HL-60 (cell line): ENCODE data around the gene ERBIN.

Experiments
- GABPA ChIP-seq: IDR thresholded peaks from 2 replicates; pipeline ENCODE4 v1.6.1; 2012; ENCODE audit warnings: low read depth
- POLR2AphosphoS5 ChIP-seq: IDR thresholded peaks from 2 replicates; pipeline ENCODE4 v1.6.1; 2012; ENCODE audit warnings: low read depth
- SPI1 ChIP-seq: IDR thresholded peaks from 2 replicates; pipeline ENCODE4 v1.6.1; 2012; ENCODE audit warnings: low read depth, mild to moderate bottlenecking, borderline replicate concordance
- TF ChIP-seq, protein P1 (sequence below): IDR thresholded peaks from one replicate; pipeline ENCODE4 v1.5.1; 2011; ENCODE audit warnings: low read length, control low read depth, inconsistent platforms; ENCODE audit not compliant: insufficient read depth
- TF ChIP-seq, protein P2 (sequence below): IDR thresholded peaks from 2 replicates; pipeline ENCODE4 v1.6.1; 2012; ENCODE audit warnings: low read depth; ENCODE audit not compliant: insufficient replicate concordance

DNA sequence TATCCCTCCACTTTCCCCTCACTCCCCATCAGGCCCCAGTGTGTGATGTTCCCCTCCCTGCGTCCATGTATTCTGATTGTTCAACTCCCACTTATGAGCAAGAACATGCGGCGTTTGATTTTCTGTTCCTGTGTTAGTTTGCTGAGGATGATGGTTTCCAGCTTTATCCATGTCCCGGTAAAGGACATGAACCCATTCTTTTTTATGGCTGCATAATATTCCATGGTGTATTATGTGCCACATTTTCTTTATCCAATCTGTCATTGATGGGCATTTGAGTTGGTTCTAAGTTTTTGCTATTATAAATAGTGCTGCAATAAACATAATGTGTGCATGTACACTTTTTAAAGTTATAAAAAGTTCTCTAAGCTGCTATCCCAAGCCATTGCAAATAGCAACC is 75.6 kb downstream of the ERBIN start:
- TF ChIP-seq, protein P1, sequence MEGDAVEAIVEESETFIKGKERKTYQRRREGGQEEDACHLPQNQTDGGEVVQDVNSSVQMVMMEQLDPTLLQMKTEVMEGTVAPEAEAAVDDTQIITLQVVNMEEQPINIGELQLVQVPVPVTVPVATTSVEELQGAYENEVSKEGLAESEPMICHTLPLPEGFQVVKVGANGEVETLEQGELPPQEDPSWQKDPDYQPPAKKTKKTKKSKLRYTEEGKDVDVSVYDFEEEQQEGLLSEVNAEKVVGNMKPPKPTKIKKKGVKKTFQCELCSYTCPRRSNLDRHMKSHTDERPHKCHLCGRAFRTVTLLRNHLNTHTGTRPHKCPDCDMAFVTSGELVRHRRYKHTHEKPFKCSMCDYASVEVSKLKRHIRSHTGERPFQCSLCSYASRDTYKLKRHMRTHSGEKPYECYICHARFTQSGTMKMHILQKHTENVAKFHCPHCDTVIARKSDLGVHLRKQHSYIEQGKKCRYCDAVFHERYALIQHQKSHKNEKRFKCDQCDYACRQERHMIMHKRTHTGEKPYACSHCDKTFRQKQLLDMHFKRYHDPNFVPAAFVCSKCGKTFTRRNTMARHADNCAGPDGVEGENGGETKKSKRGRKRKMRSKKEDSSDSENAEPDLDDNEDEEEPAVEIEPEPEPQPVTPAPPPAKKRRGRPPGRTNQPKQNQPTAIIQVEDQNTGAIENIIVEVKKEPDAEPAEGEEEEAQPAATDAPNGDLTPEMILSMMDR = no peak
- TF ChIP-seq, protein P2, sequence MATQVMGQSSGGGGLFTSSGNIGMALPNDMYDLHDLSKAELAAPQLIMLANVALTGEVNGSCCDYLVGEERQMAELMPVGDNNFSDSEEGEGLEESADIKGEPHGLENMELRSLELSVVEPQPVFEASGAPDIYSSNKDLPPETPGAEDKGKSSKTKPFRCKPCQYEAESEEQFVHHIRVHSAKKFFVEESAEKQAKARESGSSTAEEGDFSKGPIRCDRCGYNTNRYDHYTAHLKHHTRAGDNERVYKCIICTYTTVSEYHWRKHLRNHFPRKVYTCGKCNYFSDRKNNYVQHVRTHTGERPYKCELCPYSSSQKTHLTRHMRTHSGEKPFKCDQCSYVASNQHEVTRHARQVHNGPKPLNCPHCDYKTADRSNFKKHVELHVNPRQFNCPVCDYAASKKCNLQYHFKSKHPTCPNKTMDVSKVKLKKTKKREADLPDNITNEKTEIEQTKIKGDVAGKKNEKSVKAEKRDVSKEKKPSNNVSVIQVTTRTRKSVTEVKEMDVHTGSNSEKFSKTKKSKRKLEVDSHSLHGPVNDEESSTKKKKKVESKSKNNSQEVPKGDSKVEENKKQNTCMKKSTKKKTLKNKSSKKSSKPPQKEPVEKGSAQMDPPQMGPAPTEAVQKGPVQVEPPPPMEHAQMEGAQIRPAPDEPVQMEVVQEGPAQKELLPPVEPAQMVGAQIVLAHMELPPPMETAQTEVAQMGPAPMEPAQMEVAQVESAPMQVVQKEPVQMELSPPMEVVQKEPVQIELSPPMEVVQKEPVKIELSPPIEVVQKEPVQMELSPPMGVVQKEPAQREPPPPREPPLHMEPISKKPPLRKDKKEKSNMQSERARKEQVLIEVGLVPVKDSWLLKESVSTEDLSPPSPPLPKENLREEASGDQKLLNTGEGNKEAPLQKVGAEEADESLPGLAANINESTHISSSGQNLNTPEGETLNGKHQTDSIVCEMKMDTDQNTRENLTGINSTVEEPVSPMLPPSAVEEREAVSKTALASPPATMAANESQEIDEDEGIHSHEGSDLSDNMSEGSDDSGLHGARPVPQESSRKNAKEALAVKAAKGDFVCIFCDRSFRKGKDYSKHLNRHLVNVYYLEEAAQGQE = no peak
- no peak for TF ChIP-seq SPI1
- TF ChIP-seq POLR2AphosphoS5 = no peak
- no peak for TF ChIP-seq GABPA
